GM23338 (cell line): ENCODE measurements around the gene PGBD5. TPM values are rescaled to one million over a fixed set of nuclear protein-coding genes. Genes with fewer than 3 reads are reported as not detected.

Experiments used
- ATAC-seq: fragments of 200-7000 bp; cut with Tn5 transposase; 3 replicates; pipeline ENCODE4 v1.9.1; 2020
- DNase-seq: peaks from one replicate; pipeline ENCODE4 v3.0.0-alpha.2; 2015; ENCODE audit warnings: low spot score
- H2AFZ ChIP-seq: fragments of 200-600 bp; sonication (generic); 2 replicates; pipeline ENCODE4 v1.8.0; 2016; ENCODE audit warnings: antibody characterized with exemption, mild to moderate bottlenecking, moderate library complexity
- H3F3A ChIP-seq: fragments of 200-600 bp; sonication (generic); replicated peaks from 2 replicates; pipeline ENCODE4 v1.8.0; 2017; ENCODE audit warnings: antibody characterized with exemption, mixed run types, low read depth
- H3K27ac ChIP-seq: fragments of 200-600 bp; sonication (generic); 2 replicates; pipeline ENCODE4 v1.6.1; 2016; ENCODE audit warnings: low read depth
- H3K27me3 ChIP-seq: fragments of 200-600 bp; sonication (generic); 2 replicates; pipeline ENCODE4 v1.8.0; 2016; ENCODE audit warnings: mild to moderate bottlenecking, mixed run types, moderate library complexity; ENCODE audit not compliant: insufficient read depth
- H3K36me3 ChIP-seq: fragments of 200-600 bp; sonication (generic); 2 replicates; pipeline ENCODE4 v1.8.0; 2016; ENCODE audit warnings: mild to moderate bottlenecking; ENCODE audit not compliant: insufficient read depth
- H3K4me1 ChIP-seq: fragments of 200-600 bp; sonication (generic); 2 replicates; pipeline ENCODE4 v1.8.0; 2016; ENCODE audit warnings: mild to moderate bottlenecking, moderate library complexity; ENCODE audit not compliant: insufficient read depth
- H3K4me2 ChIP-seq: fragments of 200-600 bp; sonication (generic); 2 replicates; pipeline ENCODE4 v1.7.1; 2017; ENCODE audit warnings: mixed run types
- H3K4me3 ChIP-seq: fragments of 200-600 bp; sonication (generic); 2 replicates; pipeline ENCODE4 v1.6.1; 2016; ENCODE audit warnings: mixed run types
- H3K79me2 ChIP-seq: fragments of 200-600 bp; sonication (generic); replicated peaks from 2 replicates; pipeline ENCODE4 v1.8.0; 2017; ENCODE audit warnings: mild to moderate bottlenecking; ENCODE audit not compliant: insufficient read depth
- H3K9me2 ChIP-seq: fragments of 200-600 bp; sonication (generic); 2 replicates; pipeline ENCODE4 v1.8.0; 2017; ENCODE audit not compliant: insufficient read depth
- H4K20me1 ChIP-seq: fragments of 200-600 bp; sonication (generic); replicated peaks from 2 replicates; pipeline ENCODE4 v1.8.0; 2017; ENCODE audit warnings: mild to moderate bottlenecking; ENCODE audit not compliant: insufficient read depth
- H3K27ac Mint-ChIP-seq: 2 replicates; pipeline ENCODE4 v1.8.0; 2020; ENCODE audit warnings: inconsistent platforms, mild to moderate bottlenecking, moderate library complexity, mixed read lengths
- H3K27me3 Mint-ChIP-seq: 3 replicates; pipeline ENCODE4 v1.8.0; 2022; ENCODE audit warnings: low read depth, mild to moderate bottlenecking, moderate library complexity, mixed read lengths, inconsistent platforms; ENCODE audit not compliant: insufficient read depth, poor library complexity
- H3K36me3 Mint-ChIP-seq: 3 replicates; pipeline ENCODE4 v1.8.0; 2021; ENCODE audit warnings: low read depth, mild to moderate bottlenecking, inconsistent platforms, moderate library complexity, mixed read lengths
- H3K4me1 Mint-ChIP-seq: 3 replicates; pipeline ENCODE4 v1.8.0; 2020; ENCODE audit warnings: mild to moderate bottlenecking, inconsistent platforms, mixed read lengths
- H3K4me3 Mint-ChIP-seq: 3 replicates; pipeline ENCODE4 v1.8.0; 2021; ENCODE audit warnings: moderate library complexity, mild to moderate bottlenecking, inconsistent platforms, mixed read lengths
- H3K9me3 Mint-ChIP-seq: 3 replicates; pipeline ENCODE4 v1.8.0; 2020; ENCODE audit warnings: moderate library complexity, mild to moderate bottlenecking, inconsistent platforms, mixed read lengths
- CREB1 ChIP-seq: fragments of 250-450 bp; sonication (Bioruptor Pico); IDR thresholded peaks from 2 replicates; pipeline ENCODE4 v1.5.0; 2020; ENCODE audit warnings: low read depth, mild to moderate bottlenecking, moderate library complexity
- EZH2 ChIP-seq: fragments of 200-600 bp; sonication (generic); IDR thresholded peaks from one replicate; pipeline ENCODE4 v1.8.0; 2017; ENCODE audit warnings: antibody characterized with exemption, mild to moderate bottlenecking, low read depth; ENCODE audit not compliant: unreplicated experiment
- EZH2phosphoT487 ChIP-seq: fragments of 200-600 bp; sonication (generic); IDR thresholded peaks from one replicate; pipeline ENCODE4 v1.8.1; 2018; ENCODE audit warnings: antibody characterized with exemption; ENCODE audit not compliant: unreplicated experiment
- JUNB ChIP-seq: IDR thresholded peaks from one replicate; pipeline ENCODE4 v1.6.1; 2016; ENCODE audit warnings: antibody characterized with exemption; ENCODE audit not compliant: unreplicated experiment
- NANOG ChIP-seq: IDR thresholded peaks from 2 replicates; pipeline ENCODE4 v1.6.1; 2016; ENCODE audit warnings: antibody characterized with exemption, borderline replicate concordance
- POLR2AphosphoS5 ChIP-seq: IDR thresholded peaks from 2 replicates; pipeline ENCODE4 v1.6.1; 2016; ENCODE audit warnings: antibody characterized with exemption, low read depth
- STAT1 ChIP-seq: IDR thresholded peaks from one replicate; pipeline ENCODE4 v1.6.1; 2016; ENCODE audit warnings: antibody characterized with exemption; ENCODE audit not compliant: unreplicated experiment
- ZNF114 ChIP-seq: fragments of 250-450 bp; sonication (Bioruptor Pico); IDR thresholded peaks from 2 replicates; pipeline ENCODE4 v1.5.0; 2020; ENCODE audit warnings: mild to moderate bottlenecking, moderate library complexity
- ZNF331 ChIP-seq: fragments of 250-450 bp; sonication (Bioruptor Pico); IDR thresholded peaks from 2 replicates; pipeline ENCODE4 v1.5.0; 2020; ENCODE audit warnings: low read depth, mild to moderate bottlenecking, moderate library complexity
- polyA plus RNA-seq: library from polyadenylated mRNA; unstranded; fragments of >200 nt; fragmentation: Nextera tagmentation; extraction: Ambion mirVana; gene quantifications from 2 replicates; pipeline ENCODE4 v1.2.1, GENCODE V29; 2016
- total RNA-seq: library from RNA; depleted of rRNA; stranded (reverse); fragments of >200 nt; shearing (Covaris generic); gene quantifications from 2 replicates; pipeline ENCODE4 v1.2.3, GENCODE V29; 2014
- TF ChIP-seq, protein P1 (sequence below), 2 experiments: fragments of 200-600 bp in 1 of 2; sonication (generic) in 1 of 2; conservative IDR thresholded peaks; 2 replicates each; pipeline versions ENCODE4 v1.5.1 to v1.6.1; 2016 to 2017; ENCODE audit warnings: antibody characterized with exemption in 2 of 2, low read depth in 2 of 2, mild to moderate bottlenecking in 2 of 2, moderate library complexity in 1 of 2
- TF ChIP-seq, protein P2 (sequence below): IDR thresholded peaks from one replicate; pipeline ENCODE4 v1.6.1; 2018; ENCODE audit warnings: antibody characterized with exemption; ENCODE audit not compliant: unreplicated experiment
- TF ChIP-seq, protein P3 (sequence below): IDR thresholded peaks from 2 replicates; pipeline ENCODE4 v1.6.1; 2016; ENCODE audit warnings: antibody characterized with exemption
- TF ChIP-seq, protein P4 (sequence below): fragments of 250-450 bp; sonication (Bioruptor Pico); IDR thresholded peaks from 2 replicates; pipeline ENCODE4 v1.5.0; 2020; ENCODE audit warnings: mild to moderate bottlenecking, moderate library complexity

Gene PGBD5
- total and polyA plus RNA-seq, 2 experiments from 2014 or later: 3.4 to 16.6 TPM

DNA sequence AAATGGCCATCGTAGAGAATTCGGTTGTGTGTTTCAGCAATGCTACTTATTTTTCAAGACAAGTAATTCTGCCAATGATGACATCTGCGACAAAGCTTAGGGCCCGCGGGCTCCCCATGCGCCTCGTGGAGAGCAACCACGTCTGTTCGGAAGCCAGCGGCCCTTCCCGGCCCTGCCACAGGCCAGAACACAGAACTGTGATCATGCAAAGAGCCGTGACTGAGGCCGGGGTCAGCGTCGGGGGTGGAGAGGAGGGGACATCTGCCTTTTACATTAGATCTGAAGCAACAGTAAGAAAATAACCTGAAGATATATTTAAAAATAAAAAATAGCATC is 103.7 kb downstream of the PGBD5 start:
- peaks cover 48% of the 10 kb centered on the region for H3K36me3 Mint-ChIP-seq
- H3K4me3 Mint-ChIP-seq: no peak overlapping the region
- H3K27me3 Mint-ChIP-seq: peaks cover 12% of the 10 kb centered on the region
- Histone ChIP-seq H4K20me1 (no peaks in the 10 kb centered on the region), H3K4me1 (no peaks in the 10 kb centered on the region), H2AFZ (no peak overlapping the region), H3K27ac (no peak overlapping the region), H3K27me3 (no peaks in the 10 kb centered on the region), H3K4me3 (no peak overlapping the region), H3K36me3 (no peaks in the 10 kb centered on the region), H3K9me2 (no peaks in the 10 kb centered on the region), H3K79me2 (no peaks in the 10 kb centered on the region), H3F3A (no peaks in the 10 kb centered on the region), H3K4me2 (no peak overlapping the region)
- no peaks in the 10 kb centered on the region for H3K9me3 Mint-ChIP-seq
- TF ChIP-seq, protein P1, sequence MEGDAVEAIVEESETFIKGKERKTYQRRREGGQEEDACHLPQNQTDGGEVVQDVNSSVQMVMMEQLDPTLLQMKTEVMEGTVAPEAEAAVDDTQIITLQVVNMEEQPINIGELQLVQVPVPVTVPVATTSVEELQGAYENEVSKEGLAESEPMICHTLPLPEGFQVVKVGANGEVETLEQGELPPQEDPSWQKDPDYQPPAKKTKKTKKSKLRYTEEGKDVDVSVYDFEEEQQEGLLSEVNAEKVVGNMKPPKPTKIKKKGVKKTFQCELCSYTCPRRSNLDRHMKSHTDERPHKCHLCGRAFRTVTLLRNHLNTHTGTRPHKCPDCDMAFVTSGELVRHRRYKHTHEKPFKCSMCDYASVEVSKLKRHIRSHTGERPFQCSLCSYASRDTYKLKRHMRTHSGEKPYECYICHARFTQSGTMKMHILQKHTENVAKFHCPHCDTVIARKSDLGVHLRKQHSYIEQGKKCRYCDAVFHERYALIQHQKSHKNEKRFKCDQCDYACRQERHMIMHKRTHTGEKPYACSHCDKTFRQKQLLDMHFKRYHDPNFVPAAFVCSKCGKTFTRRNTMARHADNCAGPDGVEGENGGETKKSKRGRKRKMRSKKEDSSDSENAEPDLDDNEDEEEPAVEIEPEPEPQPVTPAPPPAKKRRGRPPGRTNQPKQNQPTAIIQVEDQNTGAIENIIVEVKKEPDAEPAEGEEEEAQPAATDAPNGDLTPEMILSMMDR (conservative IDR thresholded peaks at IDR 0.05; ENCODE audit: low read depth in 2 of 2): no peak
- TF ChIP-seq JUNB (no peak), ZNF331 (CRISPR knock-in tag) (no peak), EZH2phosphoT487 (no peak), CREB1 (CRISPR knock-in tag) (no peak), STAT1 (no peak), NANOG (no peak), POLR2AphosphoS5 (no peak), ZNF114 (no peak), EZH2 (no peak)
- TF ChIP-seq, protein P2, sequence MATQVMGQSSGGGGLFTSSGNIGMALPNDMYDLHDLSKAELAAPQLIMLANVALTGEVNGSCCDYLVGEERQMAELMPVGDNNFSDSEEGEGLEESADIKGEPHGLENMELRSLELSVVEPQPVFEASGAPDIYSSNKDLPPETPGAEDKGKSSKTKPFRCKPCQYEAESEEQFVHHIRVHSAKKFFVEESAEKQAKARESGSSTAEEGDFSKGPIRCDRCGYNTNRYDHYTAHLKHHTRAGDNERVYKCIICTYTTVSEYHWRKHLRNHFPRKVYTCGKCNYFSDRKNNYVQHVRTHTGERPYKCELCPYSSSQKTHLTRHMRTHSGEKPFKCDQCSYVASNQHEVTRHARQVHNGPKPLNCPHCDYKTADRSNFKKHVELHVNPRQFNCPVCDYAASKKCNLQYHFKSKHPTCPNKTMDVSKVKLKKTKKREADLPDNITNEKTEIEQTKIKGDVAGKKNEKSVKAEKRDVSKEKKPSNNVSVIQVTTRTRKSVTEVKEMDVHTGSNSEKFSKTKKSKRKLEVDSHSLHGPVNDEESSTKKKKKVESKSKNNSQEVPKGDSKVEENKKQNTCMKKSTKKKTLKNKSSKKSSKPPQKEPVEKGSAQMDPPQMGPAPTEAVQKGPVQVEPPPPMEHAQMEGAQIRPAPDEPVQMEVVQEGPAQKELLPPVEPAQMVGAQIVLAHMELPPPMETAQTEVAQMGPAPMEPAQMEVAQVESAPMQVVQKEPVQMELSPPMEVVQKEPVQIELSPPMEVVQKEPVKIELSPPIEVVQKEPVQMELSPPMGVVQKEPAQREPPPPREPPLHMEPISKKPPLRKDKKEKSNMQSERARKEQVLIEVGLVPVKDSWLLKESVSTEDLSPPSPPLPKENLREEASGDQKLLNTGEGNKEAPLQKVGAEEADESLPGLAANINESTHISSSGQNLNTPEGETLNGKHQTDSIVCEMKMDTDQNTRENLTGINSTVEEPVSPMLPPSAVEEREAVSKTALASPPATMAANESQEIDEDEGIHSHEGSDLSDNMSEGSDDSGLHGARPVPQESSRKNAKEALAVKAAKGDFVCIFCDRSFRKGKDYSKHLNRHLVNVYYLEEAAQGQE: no peak
- TF ChIP-seq, protein P3, sequence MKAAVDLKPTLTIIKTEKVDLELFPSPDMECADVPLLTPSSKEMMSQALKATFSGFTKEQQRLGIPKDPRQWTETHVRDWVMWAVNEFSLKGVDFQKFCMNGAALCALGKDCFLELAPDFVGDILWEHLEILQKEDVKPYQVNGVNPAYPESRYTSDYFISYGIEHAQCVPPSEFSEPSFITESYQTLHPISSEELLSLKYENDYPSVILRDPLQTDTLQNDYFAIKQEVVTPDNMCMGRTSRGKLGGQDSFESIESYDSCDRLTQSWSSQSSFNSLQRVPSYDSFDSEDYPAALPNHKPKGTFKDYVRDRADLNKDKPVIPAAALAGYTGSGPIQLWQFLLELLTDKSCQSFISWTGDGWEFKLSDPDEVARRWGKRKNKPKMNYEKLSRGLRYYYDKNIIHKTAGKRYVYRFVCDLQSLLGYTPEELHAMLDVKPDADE: no peak
- TF ChIP-seq, protein P4, sequence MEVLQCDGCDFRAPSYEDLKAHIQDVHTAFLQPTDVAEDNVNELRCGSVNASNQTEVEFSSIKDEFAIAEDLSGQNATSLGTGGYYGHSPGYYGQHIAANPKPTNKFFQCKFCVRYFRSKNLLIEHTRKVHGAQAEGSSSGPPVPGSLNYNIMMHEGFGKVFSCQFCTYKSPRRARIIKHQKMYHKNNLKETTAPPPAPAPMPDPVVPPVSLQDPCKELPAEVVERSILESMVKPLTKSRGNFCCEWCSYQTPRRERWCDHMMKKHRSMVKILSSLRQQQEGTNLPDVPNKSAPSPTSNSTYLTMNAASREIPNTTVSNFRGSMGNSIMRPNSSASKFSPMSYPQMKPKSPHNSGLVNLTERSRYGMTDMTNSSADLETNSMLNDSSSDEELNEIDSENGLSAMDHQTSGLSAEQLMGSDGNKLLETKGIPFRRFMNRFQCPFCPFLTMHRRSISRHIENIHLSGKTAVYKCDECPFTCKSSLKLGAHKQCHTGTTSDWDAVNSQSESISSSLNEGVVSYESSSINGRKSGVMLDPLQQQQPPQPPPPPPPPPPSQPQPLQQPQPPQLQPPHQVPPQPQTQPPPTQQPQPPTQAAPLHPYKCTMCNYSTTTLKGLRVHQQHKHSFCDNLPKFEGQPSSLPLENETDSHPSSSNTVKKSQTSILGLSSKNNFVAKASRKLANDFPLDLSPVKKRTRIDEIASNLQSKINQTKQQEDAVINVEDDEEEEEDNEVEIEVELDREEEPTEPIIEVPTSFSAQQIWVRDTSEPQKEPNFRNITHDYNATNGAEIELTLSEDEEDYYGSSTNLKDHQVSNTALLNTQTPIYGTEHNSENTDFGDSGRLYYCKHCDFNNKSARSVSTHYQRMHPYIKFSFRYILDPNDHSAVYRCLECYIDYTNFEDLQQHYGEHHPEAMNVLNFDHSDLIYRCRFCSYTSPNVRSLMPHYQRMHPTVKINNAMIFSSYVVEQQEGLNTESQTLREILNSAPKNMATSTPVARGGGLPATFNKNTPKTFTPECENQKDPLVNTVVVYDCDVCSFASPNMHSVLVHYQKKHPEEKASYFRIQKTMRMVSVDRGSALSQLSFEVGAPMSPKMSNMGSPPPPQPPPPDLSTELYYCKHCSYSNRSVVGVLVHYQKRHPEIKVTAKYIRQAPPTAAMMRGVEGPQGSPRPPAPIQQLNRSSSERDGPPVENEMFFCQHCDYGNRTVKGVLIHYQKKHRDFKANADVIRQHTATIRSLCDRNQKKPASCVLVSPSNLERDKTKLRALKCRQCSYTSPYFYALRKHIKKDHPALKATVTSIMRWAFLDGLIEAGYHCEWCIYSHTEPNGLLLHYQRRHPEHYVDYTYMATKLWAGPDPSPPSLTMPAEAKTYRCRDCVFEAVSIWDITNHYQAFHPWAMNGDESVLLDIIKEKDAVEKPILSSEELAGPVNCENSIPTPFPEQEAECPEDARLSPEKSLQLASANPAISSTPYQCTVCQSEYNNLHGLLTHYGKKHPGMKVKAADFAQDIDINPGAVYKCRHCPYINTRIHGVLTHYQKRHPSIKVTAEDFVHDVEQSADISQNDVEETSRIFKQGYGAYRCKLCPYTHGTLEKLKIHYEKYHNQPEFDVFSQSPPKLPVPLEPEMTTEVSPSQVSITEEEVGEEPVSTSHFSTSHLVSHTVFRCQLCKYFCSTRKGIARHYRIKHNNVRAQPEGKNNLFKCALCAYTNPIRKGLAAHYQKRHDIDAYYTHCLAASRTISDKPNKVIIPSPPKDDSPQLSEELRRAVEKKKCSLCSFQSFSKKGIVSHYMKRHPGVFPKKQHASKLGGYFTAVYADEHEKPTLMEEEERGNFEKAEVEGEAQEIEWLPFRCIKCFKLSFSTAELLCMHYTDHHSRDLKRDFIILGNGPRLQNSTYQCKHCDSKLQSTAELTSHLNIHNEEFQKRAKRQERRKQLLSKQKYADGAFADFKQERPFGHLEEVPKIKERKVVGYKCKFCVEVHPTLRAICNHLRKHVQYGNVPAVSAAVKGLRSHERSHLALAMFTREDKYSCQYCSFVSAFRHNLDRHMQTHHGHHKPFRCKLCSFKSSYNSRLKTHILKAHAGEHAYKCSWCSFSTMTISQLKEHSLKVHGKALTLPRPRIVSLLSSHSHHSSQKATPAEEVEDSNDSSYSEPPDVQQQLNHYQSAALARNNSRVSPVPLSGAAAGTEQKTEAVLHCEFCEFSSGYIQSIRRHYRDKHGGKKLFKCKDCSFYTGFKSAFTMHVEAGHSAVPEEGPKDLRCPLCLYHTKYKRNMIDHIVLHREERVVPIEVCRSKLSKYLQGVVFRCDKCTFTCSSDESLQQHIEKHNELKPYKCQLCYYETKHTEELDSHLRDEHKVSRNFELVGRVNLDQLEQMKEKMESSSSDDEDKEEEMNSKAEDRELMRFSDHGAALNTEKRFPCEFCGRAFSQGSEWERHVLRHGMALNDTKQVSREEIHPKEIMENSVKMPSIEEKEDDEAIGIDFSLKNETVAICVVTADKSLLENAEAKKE (CRISPR knock-in tag): no peak
- no peaks in the 10 kb centered on the region for H3K4me1 Mint-ChIP-seq
- H3K27ac Mint-ChIP-seq: no peak overlapping the region
- no peak for ATAC-seq
- no peak for DNase-seq
